Non-pigmented ciliary epithelial cell (primary cell): ENCODE measurements around the gene COG5.

ENCODE experiments used
- DNase-seq: peaks from one replicate; pipeline ENCODE4 v3.0.0-alpha.2; 2010; ENCODE audit warnings: low read depth

COG5 gene

GRCh38 chr7:107563775-107564552 is at the start of gene COG5, which contains the start of gene DUS4L:
TSS of gene COG5 (minus strand) at chr7:107563920. CDS start at chr7:107563896, 24 bp downstream.
TSS of gene DUS4L (plus strand) at chr7:107563971. CDS start at chr7:107567071, 3,100 bp downstream.
- no peak for DNase-seq

GRCh38 chr7:107613439-107613838 is 49.7 kb upstream of the COG5 start:
- DNase-seq: no peak

DNA sequence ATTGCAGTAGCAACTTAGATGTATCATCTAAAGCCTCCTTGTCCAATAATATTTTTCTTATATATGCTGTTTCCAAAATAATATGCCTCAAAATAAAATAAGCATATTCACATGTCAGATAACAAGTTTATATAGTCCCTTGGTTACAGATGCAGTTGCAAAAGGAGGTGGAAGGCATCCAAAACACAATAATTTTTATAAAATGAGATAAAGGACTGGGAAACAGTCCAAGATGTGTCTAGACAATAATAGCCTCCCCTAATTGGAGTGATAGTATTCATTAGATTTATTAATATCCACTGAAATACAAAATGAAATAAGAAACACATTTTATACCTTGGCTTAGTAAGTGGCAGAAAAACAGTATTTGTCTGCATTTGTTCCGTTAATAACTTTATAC is 46.6 kb upstream of the COG5 start:
- DNase-seq: no peak

GRCh38 chr7:107609811-107610261 is 46.1 kb upstream of the COG5 start:
- DNase-seq: no peak

DNA sequence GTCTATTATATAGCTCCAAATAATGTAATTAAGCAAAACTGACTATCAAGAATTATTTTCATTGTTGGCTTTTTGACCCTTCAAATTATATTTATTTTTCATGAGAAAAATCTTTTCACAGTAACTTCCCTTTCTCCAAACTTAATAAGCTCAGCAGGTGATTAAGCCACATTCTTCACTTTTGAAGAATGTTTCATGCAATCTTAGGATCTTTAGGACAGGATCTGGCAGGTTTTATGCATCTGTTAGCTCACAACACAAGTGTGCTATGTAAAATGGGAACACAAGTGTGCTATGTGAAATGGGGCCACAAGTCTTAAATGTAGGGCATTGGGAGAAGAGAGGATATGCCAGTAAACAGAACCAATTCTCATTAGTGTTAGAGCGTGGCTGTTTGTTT is 42.6 kb upstream of the COG5 start:
- DNase-seq: no peak

GRCh38 chr7:107605218-107605815 is 41.6 kb upstream of the COG5 start:
- no peak for DNase-seq

DNA sequence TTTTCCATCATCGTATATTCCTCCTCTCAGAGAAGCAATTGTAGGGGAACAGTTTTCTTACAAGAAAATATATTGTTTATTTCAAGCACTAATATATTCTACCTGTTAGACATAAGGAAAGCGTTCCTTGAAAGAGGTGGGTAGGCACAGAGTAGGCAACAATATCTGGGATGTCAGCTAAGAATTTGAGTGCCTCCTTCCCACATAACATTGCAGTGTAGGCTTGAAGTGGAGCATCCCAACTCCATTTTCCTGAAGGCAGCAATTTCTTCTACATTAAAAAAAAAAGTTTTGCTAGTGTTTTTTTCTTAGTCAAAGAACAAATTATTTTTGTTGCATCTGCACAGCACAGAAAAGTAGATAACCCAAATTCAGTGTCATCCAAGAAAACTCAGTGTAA is 37.1 kb upstream of the COG5 start:
- DNase-seq: no peak

DNA sequence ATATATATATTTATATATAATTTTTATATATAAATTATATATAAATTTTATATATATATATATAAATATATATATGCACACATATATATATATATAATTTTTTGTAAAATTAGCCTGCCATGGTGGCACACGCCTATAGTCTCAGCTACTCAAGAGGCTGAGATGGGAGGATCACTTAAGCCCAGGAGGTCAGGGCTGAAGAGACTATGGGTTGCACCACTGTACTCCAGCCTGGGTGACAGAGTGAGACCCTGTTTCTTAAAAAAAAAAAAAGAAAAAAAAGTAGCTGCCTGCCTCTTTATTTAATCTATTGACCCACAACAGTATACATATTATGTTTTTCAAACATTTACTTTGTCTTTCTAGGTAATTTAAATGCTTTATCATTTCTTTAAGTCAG is 35.5 kb upstream of the COG5 start:
- no peak for DNase-seq

DNA sequence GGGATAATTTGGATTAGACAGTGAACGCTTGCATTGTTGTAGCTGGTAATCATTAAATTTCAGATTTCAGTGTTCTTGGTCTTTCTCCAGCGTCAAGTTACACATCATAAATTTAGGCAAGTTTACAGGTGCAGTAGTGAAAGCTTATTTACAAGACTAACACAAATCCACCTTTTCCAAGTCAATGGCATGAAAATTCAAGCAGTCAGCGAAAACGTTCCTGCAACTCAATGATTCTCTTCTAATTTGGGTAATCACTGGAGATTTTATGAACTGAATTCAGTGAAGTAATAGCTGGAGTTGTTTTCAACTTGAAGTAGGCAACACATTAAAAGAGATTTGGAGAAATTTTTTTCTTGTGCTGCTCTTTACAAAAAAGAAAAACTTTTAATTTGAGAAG is 34.2 kb upstream of the COG5 start:
- DNase-seq: no peak

DNA sequence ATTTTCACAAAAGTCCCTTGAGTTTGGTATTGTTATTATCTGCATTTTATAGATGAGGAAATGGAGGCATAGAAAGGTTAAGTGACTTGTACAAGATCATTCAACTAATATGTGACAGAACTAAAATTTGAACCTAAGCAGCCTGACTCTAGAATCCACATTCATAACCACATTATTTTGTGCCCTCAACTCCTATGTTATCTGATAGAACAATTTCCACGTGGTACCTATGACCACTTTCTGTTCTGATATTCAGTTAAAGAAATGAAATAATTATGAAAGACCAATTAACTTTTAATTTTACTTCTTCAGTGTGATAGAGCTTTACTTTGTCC is 33.8 kb upstream of the COG5 start:
- no peak for DNase-seq

- DNase-seq: no peak
Measured at GRCh38 chr7:107596881-107597581, 33.3 kb upstream of the COG5 start.

GRCh38 chr7:107594961-107595737 is 31.4 kb upstream of the COG5 start:
- DNase-seq: peak; percentile 91

- no peak for DNase-seq
Measured at GRCh38 chr7:107593025-107593410, 29.3 kb upstream of the COG5 start.

DNA sequence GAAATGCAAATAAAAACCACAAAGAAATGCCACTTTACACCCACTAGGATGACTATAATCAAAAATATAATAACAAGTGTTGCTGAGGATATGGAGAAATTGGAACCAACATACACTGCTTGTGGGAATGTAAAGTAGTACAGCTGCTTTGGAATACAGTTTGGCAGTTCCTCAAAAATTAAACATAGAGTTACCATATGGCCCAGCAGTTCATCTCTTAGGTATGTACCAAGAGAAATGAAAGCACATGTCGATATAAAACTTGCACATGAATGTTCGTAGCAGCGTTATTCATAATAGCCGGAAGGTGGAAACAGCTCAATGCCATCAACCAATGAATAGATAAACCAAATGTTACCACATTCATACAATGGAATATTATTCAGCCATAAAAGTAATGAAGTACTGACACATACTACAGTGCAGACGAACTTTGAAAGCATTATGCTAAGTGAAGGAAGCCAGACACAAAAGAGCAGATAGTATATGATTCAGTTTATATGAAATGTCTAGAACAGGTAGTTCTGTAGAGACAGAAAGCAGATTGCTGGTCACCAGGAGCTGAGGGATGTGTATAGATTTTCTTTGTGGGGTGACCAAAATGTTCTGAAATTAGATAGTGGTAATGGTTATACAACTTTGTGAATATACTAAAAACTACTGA is 28.8 kb upstream of the COG5 start:
- DNase-seq: peak; percentile 78

DNA sequence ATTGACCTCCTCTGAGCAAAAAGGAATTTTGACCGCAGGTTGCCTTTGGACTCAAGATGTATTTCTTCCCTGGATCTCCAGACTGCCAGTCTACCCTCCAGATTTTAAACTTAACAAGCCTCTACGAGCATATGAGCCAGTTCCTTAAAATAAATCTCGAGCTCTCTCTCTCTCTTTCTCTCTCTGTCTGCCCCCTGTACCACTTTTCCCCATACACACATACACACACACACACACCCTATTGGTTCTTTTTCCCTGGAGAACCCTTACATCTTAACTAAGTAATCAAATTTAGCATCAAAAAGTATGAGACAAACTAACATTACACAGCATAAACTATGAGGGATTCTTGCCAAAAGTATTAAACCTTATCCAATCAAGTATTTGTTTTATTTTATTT is 27.7 kb upstream of the COG5 start:
- DNase-seq: no peak

- no peak for DNase-seq
Measured at GRCh38 chr7:107588529-107589130, 24.9 kb upstream of the COG5 start.

DNA sequence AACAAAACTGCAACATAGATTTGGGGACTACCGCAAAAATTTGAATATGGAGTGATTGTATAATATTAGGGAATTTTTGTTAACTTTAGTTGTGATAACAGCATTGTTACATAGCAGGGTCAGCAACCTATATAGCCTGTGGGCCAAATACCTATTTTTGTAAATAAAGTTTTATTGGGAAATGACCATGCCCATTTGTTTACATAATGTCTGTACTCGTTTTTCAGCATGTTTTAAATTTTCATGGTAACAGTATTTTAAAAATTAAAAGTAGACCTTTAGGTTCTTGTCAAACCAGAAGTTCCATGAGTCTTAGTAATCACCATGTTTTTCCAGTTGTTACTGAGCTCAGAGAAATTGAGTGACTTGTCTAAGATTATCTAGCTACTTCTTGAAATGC is 21.0 kb upstream of the COG5 start:
- no peak for DNase-seq

GRCh38 chr7:107582875-107583274 is 19.2 kb upstream of the COG5 start:
- DNase-seq: no peak

DNA sequence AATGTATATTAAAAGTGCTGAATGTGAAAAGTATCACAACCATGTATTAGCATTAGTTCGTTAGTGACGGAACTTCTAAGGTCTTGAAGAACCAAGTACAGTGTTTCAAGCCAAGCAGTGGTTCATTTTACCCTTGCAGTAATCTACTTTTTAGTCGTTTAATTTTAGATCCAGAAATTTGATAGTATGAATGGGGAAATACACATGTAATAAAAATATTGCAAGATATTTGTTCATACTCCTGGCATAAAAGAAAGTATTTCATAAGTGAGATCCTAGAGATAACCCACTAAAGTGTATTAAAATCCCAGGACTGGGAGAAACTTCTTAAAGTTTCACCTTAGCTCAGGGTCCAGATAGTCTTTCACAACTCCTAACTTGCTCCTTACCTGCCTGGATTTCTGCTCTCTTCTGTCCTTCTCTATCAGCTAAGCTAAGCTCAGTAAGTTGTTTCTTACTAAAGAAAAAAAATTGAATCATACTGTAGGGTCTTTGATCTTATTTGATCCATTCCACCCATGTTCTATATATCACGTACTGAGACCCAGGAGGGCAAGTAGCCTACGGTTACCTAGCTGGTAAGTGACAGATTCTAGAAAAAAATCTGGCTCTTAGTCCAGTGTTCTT is 17.8 kb upstream of the COG5 start:
- no peak for DNase-seq

- no peak for DNase-seq
Measured at GRCh38 chr7:107580716-107581383, 17.1 kb upstream of the COG5 start.
